Coronary artery (tissue), 2 donors: ENCODE measurements around the gene HIP1.
"Not testable (repeated sequence)": the region's sequence is repeated elsewhere in the genome, so short reads cannot be mapped to it uniquely, and the experiment has no call there.

Source experiments
- DNase-seq: peaks from one replicate; pipeline ENCODE4 v3.0.0-alpha.2; 2017; ENCODE audit warnings: low spot score
- H3K27ac ChIP-seq, 2 donors: fragments of 200-600 bp; sonication (generic); one replicate each; pipeline ENCODE4 v1.5.1; 2016 to 2019
- H3K4me3 ChIP-seq: fragments of 200-600 bp; sonication (generic); 2 replicates; pipeline ENCODE4 v1.5.1; 2016; ENCODE audit warnings: mild to moderate bottlenecking, moderate library complexity
- TF ChIP-seq, protein P1 (sequence below): fragments of 200-600 bp; sonication (generic); IDR thresholded peaks from one replicate; pipeline ENCODE4 v1.5.1; 2019; ENCODE audit warnings: antibody characterized with exemption

The HIP1 gene

DNA sequence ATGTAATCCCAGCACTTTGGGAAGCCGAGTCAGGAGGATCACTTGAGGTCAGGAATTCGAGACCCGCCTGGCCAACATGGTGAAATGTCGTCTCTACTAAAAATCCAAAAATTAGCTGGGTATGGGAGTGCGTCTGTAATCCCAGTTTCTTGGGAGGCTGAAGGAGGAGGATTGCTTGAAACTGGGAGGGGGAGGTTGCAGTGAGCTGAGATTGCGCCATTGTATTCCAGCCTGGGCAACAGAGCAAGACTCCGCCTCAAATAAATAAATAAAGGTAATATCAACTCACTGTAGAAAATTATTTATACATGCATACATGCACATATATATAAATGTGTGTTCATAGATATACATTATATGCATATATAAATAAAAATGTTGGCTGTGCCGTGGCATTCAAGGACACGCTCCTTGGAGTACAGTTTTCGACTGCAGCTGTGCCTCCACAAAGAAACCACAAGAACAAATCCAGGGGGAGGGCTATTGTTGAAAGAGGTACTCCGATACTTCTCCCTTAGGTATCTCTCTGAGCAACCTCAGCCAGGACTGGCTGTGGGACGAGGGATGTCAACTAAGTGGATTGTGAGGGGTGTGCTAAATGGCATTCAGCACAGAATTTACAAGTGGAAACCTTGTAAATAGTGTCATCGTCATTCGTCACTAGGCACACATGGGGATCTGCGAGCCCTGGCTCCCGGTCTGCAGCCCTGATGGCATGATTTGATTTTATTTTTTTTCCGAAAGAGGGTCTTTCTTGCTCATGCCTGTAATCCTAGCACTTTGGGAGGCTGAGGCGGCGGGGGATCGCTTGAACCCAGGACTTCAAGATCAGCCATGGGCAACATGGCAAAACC is 49.3 kb downstream of the HIP1 start:
- TF ChIP-seq, protein P1, sequence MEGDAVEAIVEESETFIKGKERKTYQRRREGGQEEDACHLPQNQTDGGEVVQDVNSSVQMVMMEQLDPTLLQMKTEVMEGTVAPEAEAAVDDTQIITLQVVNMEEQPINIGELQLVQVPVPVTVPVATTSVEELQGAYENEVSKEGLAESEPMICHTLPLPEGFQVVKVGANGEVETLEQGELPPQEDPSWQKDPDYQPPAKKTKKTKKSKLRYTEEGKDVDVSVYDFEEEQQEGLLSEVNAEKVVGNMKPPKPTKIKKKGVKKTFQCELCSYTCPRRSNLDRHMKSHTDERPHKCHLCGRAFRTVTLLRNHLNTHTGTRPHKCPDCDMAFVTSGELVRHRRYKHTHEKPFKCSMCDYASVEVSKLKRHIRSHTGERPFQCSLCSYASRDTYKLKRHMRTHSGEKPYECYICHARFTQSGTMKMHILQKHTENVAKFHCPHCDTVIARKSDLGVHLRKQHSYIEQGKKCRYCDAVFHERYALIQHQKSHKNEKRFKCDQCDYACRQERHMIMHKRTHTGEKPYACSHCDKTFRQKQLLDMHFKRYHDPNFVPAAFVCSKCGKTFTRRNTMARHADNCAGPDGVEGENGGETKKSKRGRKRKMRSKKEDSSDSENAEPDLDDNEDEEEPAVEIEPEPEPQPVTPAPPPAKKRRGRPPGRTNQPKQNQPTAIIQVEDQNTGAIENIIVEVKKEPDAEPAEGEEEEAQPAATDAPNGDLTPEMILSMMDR = no peak
- H3K4me3 ChIP-seq = no peak overlapping the region
- DNase-seq = no peak
- no peak overlapping the region for H3K27ac ChIP-seq

GRCh38 chr7:75688200-75689136 is 50.3 kb downstream of the HIP1 start:
- peak overlapping the region in 1 of 2 donors; percentile 37 for H3K27ac ChIP-seq
- H3K4me3 ChIP-seq = peak overlapping the region; percentile 29
- TF ChIP-seq, protein P1 = no peak
- no peak for DNase-seq

- Histone ChIP-seq H3K4me3 (no peak overlapping the region), H3K27ac (peak overlapping the region in 1 of 2 donors; percentile 37)
- no peak for DNase-seq
- TF ChIP-seq, protein P1 = no peak
Measured at GRCh38 chr7:75687246-75688088, 51.3 kb downstream of the HIP1 start.

DNA sequence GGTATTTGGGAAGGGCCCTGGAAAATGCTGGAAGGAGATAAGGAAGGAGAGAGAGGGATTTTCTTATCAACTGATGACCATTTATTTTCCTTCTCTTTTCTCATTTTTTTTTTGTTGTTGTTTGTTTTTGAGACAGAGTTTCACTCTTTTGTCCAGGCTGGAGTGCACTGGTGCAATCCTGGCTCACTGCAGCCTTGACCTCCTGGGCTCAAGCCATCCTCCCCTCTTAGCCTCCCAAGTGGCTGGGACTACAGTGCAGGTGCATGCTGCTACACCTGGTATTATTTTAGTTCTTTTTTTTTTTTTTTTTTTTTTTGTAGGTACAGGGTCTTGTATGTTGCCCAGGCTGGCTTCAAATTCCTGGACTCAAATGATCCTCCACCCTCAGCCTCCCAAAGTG is 52.2 kb downstream of the HIP1 start:
- TF ChIP-seq, protein P1 = no peak
- DNase-seq = no peak
- H3K27ac ChIP-seq = peak overlapping the region in 1 of 2 donors; percentile 2
- no peak overlapping the region for H3K4me3 ChIP-seq

GRCh38 chr7:75682052-75682451 is 56.7 kb downstream of the HIP1 start:
- not testable (repeated sequence) for DNase-seq, H3K4me3 ChIP-seq, H3K27ac ChIP-seq

- DNase-seq = no peak
Measured at GRCh38 chr7:75679060-75679459, 59.7 kb downstream of the HIP1 start.

More at GRCh38 chr7:75679060-75679459, 59.7 kb downstream of the HIP1 start:
- Histone ChIP-seq H3K4me3 (no peak overlapping the region), H3K27ac (no peak overlapping the region)
- TF ChIP-seq, protein P1 = no peak
